SK-N-SH treated with all-trans-retinoic acid at 6 μM for 48 hours (cell line): ENCODE data around the gene AHI1.

Experiments
- BACH2 ChIP-seq: fragments of 250-450 bp; sonication (Bioruptor Pico); IDR thresholded peaks from 2 replicates; pipeline ENCODE4 v1.9.0; 2021; ENCODE audit warnings: mild to moderate bottlenecking, borderline replicate concordance
- ESRRG ChIP-seq: fragments of 250-450 bp; sonication (Bioruptor Pico); IDR thresholded peaks from 2 replicates; pipeline ENCODE4 v1.6.1; 2021; ENCODE audit warnings: mild to moderate bottlenecking
- OSR1 ChIP-seq: fragments of 250-450 bp; sonication (Bioruptor Pico); IDR thresholded peaks from 2 replicates; pipeline ENCODE4 v1.8.0; 2022; ENCODE audit warnings: moderate library complexity, mild to moderate bottlenecking, inconsistent platforms
- PATZ1 ChIP-seq: fragments of 250-450 bp; sonication (Bioruptor Pico); IDR thresholded peaks from 2 replicates; pipeline ENCODE4 v1.8.0; 2020; ENCODE audit warnings: mild to moderate bottlenecking, moderate library complexity, borderline replicate concordance
- RARB ChIP-seq: fragments of 250-450 bp; sonication (Bioruptor Pico); IDR thresholded peaks from 2 replicates; pipeline ENCODE4 v1.8.0; 2021; ENCODE audit warnings: mild to moderate bottlenecking, moderate library complexity
- TCF4 ChIP-seq: fragments of 250-450 bp; sonication (Bioruptor Pico); IDR thresholded peaks from 2 replicates; pipeline ENCODE4 v1.8.0; 2021; ENCODE audit warnings: mild to moderate bottlenecking, moderate library complexity, borderline replicate concordance
- ZFP3 ChIP-seq: fragments of 250-450 bp; sonication (Bioruptor Pico); IDR thresholded peaks from 2 replicates; pipeline ENCODE4 v1.5.0; 2020; ENCODE audit warnings: mild to moderate bottlenecking, moderate library complexity

GRCh38 chr6:135351635-135352034 is 145.9 kb downstream of the AHI1 start:
- TF ChIP-seq BACH2 (CRISPR knock-in tag), result no peak
- no peak for TF ChIP-seq ZFP3 (CRISPR knock-in tag)
- TF ChIP-seq RARB (CRISPR knock-in tag), result no peak
- TF ChIP-seq OSR1 (CRISPR knock-in tag), result no peak
- TF ChIP-seq ESRRG (CRISPR knock-in tag), result no peak
- no peak for TF ChIP-seq PATZ1 (CRISPR knock-in tag)
- no peak for TF ChIP-seq TCF4 (CRISPR knock-in tag)
